ENCODE data around the gene EHF.

EHF gene

DNA sequence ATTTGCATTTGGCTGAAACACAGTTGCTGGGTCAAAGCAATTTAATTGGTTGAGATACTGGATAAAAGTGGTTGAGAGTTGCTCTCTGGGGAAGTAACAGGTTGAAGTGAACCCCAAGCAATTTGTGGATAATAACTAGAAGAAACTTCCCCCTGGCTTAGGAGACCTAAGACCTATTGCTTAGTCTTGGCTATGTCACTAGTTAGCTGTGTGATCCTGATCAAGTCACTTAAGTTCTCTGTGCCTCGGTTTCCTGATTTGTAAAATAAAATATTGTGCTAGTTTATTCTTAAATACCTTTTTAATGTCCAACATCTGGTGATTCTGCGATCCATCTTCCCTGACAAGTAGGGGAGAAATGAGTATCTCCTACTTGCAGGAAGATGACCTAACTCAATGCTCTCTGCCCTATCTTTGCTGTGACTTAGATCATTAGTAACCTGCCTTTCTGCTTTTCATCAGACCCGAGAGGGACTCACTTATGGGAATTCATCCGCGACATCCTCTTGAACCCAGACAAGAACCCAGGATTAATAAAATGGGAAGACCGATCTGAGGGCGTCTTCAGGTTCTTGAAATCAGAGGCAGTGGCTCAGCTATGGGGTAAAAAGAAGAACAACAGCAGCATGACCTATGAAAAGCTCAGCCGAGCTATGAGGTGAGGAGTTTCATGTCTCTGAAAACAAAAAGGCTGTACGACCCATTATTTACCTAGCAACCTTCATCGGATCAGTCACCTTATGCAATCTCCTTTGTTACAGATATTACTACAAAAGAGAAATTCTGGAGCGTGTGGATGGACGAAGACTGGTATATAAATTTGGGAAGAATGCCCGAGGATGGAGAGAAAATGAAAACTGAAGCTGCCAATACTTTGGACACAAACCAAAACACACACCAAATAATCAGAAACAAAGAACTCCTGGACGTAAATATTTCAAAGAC is 37.5 kb downstream of the EHF start:
- H3K4me3 ChIP-seq (ENCODE audit: low read depth, low read length) = no peak overlapping the region
- in situ Hi-C loops (cut with HindIII; ENCODE audit: low sequenced_read_pairs) = no loop called here
- TF ChIP-seq CTCF (IDR thresholded peaks at IDR 0.05; ENCODE audit: low read depth, low read length, missing control alignments) = no peak
- no peak for DNase-seq (ENCODE audit: low read depth)

DNA sequence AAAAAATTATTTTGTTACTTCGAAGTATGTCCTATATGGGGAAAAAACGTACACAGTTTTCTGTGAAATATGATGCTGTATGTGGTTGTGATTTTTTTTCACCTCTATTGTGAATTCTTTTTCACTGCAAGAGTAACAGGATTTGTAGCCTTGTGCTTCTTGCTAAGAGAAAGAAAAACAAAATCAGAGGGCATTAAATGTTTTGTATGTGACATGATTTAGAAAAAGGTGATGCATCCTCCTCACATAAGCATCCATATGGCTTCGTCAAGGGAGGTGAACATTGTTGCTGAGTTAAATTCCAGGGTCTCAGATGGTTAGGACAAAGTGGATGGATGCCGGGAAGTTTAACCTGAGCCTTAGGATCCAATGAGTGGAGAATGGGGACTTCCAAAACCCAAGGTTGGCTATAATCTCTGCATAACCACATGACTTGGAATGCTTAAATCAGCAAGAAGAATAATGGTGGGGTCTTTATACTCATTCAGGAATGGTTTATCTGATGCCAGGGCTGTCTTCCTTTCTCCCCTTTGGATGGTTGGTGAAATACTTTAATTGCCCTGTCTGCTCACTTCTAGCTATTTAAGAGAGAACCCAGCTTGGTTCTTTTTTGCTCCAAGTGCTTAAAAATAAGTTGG is 38.3 kb downstream of the EHF start:
- in situ Hi-C loops (cut with HindIII; ENCODE audit: low sequenced_read_pairs) = no loop called here
- no peak for DNase-seq (ENCODE audit: low read depth)
- H3K4me3 ChIP-seq (ENCODE audit: low read depth, low read length) = no peak overlapping the region
- no peak for TF ChIP-seq CTCF (IDR thresholded peaks at IDR 0.05; ENCODE audit: low read depth, low read length, missing control alignments)

DNA sequence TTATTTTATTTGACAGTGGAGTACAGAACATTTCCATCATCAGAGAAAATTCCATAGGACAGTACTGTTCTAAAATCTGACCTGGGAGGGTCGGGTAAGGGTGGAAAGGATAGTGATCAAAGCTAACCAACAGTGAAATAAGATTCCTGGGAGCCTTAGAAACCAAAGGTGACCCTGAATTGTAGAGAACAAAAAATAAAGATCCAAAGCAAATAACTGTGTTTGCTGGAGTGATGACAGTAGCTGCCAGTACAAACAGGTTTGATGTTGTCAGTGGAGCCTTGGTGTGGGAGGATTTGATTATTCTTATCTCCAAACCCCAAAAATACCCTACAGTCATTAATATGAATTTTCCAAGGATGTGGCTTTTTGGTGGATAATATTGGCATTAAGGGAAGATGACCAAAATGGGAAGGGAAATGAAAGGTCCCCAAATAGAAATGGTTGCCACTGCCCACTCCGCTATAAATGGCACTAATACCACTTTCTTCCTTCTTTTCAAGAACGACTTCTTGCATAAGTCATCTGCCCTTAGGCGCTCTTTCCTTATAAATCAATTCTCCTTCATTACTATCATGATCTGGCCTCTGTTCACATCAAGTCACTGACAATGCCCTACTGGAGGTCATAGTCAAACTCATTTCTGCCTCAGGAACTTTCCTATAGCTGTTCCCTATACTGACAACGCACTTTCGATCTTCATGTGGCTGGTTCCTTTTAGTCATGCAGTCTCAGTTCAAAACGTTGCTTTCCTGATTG is 44.4 kb downstream of the EHF start:
- in situ Hi-C loops (cut with HindIII; ENCODE audit: low sequenced_read_pairs) = no loop called here
- no peak for TF ChIP-seq CTCF (IDR thresholded peaks at IDR 0.05; ENCODE audit: low read depth, low read length, missing control alignments)
- no peak for DNase-seq (ENCODE audit: low read depth)
- H3K4me3 ChIP-seq (ENCODE audit: low read depth, low read length) = no peak overlapping the region

- no peak for TF ChIP-seq CTCF (IDR thresholded peaks at IDR 0.05; ENCODE audit: low read depth, low read length, missing control alignments)
- DNase-seq (ENCODE audit: low read depth) = no peak
- H3K4me3 ChIP-seq (ENCODE audit: low read depth, low read length) = no peak overlapping the region
- in situ Hi-C loops (cut with HindIII; ENCODE audit: low sequenced_read_pairs) = no loop called here
These were observed 47.1 kb downstream of the EHF start for GRCh38 chr11:34667810-34668582.

DNA sequence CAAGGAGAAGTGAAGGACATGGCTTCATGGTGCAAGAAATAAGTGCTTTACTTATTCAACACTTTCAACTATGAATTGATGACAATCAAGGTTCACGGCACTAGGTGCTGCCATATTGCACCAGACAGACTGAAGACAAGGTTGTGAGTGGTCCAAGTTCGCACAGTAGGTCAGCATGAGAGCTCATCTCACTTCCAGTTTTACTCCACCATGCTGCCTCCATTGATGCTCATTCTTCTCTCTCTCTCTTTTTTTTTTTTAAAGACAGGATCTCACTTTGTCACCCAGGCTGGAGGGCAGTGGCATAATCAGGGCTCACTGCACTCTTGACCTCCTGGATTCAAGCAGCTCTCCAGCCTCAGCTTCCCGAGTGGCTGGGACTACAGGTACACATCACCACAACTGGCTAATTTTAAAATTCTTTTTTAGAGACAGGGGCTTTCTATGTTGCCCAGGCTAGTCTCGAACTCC is 47.7 kb downstream of the EHF start:
- no peak for DNase-seq (ENCODE audit: low read depth)
- TF ChIP-seq CTCF (IDR thresholded peaks at IDR 0.05; ENCODE audit: low read depth, low read length, missing control alignments) = no peak
- H3K4me3 ChIP-seq (ENCODE audit: low read depth, low read length) = no peak overlapping the region
- in situ Hi-C loops (cut with HindIII; ENCODE audit: low sequenced_read_pairs) = no loop called here

DNA sequence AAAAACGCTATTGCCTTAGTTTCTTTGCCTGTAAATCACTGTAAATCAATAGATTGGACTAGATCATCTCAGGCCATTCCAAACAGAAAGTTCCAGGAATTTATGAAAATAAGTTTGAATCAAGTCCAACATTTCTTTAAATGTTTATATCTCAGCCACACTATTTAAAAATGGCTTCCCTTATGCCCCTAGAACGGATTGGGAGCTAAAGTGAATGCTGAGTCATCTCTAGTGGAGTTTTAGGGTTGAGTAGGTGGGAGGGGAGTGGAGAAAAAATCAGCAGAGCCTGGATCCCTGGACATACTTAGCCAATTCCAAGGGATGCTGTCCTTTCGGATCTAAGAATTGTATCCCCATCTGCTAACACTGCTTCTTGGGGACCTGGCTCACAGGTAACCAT is 48.6 kb downstream of the EHF start:
- no peak for TF ChIP-seq CTCF (IDR thresholded peaks at IDR 0.05; ENCODE audit: low read depth, low read length, missing control alignments)
- H3K4me3 ChIP-seq (ENCODE audit: low read depth, low read length) = no peak overlapping the region
- DNase-seq (ENCODE audit: low read depth) = no peak
- in situ Hi-C loops (cut with HindIII; ENCODE audit: low sequenced_read_pairs) = no loop called here

All from astrocyte of the cerebellum (primary cell).